Measurements from ENCODE around the gene NNMT. TPM values are rescaled to one million over a fixed set of nuclear protein-coding genes. Genes with fewer than 3 reads are reported as not detected.

Gene NNMT
- polyA plus RNA-seq, 1 donor from 2014 or later, result not detected

- TF ChIP-seq RAD21 (conservative IDR thresholded peaks at IDR 0.05) (no peak), POLR2AphosphoS5 (IDR thresholded peaks at IDR 0.05) (no peak), MXI1 (conservative IDR thresholded peaks at IDR 0.05; ENCODE audit: poor library complexity, severe bottlenecking) (no peak)
Observed at GRCh38 chr11:114279792-114280546, 16.2 kb upstream of the NNMT start (continued).

- Histone ChIP-seq H3K9ac (ENCODE audit: low read length) (no peak overlapping the region), H3K27ac (ENCODE audit: low read length) (no peak overlapping the region), H3F3A (ENCODE audit: insufficient read depth, low read length, poor library complexity, severe bottlenecking) (no peaks in the 10 kb centered on the region), H3K9me3 (ENCODE audit: low read length) (no peaks in the 10 kb centered on the region), H3K9me2 (ENCODE audit: insufficient read depth, low read length) (no peaks in the 10 kb centered on the region), H4K20me1 (ENCODE audit: insufficient read depth) (no peaks in the 10 kb centered on the region), H3K4me3 (ENCODE audit: low read length) (no peak overlapping the region), H3K79me2 (replicated peaks; ENCODE audit: insufficient read depth, low read length) (no peaks in the 10 kb centered on the region), H3K27me3 (ENCODE audit: insufficient read depth, low read depth, low read length) (no peaks in the 10 kb centered on the region), H2AFZ (ENCODE audit: low read depth, low read length) (no peak overlapping the region), H3K36me3 (ENCODE audit: insufficient read depth, low read length) (no peaks in the 10 kb centered on the region), H3K4me2 (ENCODE audit: low read length) (no peak overlapping the region)
- no peak for TF ChIP-seq TAF1 (IDR thresholded peaks at IDR 0.05; ENCODE audit: low read depth)
- TF ChIP-seq, protein P1, sequence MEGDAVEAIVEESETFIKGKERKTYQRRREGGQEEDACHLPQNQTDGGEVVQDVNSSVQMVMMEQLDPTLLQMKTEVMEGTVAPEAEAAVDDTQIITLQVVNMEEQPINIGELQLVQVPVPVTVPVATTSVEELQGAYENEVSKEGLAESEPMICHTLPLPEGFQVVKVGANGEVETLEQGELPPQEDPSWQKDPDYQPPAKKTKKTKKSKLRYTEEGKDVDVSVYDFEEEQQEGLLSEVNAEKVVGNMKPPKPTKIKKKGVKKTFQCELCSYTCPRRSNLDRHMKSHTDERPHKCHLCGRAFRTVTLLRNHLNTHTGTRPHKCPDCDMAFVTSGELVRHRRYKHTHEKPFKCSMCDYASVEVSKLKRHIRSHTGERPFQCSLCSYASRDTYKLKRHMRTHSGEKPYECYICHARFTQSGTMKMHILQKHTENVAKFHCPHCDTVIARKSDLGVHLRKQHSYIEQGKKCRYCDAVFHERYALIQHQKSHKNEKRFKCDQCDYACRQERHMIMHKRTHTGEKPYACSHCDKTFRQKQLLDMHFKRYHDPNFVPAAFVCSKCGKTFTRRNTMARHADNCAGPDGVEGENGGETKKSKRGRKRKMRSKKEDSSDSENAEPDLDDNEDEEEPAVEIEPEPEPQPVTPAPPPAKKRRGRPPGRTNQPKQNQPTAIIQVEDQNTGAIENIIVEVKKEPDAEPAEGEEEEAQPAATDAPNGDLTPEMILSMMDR (IDR thresholded peaks at IDR 0.05; ENCODE audit: poor library complexity, severe bottlenecking), result peak; percentile 86
- no peak for TF ChIP-seq EP300 (conservative IDR thresholded peaks at IDR 0.05; ENCODE audit: poor library complexity, severe bottlenecking)
- TF ChIP-seq SMC3 (conservative IDR thresholded peaks at IDR 0.05; ENCODE audit: poor library complexity), result peak; percentile 83
- TF ChIP-seq, protein P2, sequence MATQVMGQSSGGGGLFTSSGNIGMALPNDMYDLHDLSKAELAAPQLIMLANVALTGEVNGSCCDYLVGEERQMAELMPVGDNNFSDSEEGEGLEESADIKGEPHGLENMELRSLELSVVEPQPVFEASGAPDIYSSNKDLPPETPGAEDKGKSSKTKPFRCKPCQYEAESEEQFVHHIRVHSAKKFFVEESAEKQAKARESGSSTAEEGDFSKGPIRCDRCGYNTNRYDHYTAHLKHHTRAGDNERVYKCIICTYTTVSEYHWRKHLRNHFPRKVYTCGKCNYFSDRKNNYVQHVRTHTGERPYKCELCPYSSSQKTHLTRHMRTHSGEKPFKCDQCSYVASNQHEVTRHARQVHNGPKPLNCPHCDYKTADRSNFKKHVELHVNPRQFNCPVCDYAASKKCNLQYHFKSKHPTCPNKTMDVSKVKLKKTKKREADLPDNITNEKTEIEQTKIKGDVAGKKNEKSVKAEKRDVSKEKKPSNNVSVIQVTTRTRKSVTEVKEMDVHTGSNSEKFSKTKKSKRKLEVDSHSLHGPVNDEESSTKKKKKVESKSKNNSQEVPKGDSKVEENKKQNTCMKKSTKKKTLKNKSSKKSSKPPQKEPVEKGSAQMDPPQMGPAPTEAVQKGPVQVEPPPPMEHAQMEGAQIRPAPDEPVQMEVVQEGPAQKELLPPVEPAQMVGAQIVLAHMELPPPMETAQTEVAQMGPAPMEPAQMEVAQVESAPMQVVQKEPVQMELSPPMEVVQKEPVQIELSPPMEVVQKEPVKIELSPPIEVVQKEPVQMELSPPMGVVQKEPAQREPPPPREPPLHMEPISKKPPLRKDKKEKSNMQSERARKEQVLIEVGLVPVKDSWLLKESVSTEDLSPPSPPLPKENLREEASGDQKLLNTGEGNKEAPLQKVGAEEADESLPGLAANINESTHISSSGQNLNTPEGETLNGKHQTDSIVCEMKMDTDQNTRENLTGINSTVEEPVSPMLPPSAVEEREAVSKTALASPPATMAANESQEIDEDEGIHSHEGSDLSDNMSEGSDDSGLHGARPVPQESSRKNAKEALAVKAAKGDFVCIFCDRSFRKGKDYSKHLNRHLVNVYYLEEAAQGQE (IDR thresholded peaks at IDR 0.05; ENCODE audit: borderline replicate concordance), result no peak
- no peak for TF ChIP-seq EZH2 (IDR thresholded peaks at IDR 0.05; ENCODE audit: borderline replicate concordance, insufficient read depth, low read length, poor library complexity, severe bottlenecking)
- TF ChIP-seq MXI1 (conservative IDR thresholded peaks at IDR 0.05; ENCODE audit: poor library complexity, severe bottlenecking), result no peak
- TF ChIP-seq POLR2AphosphoS5 (IDR thresholded peaks at IDR 0.05), result no peak
- peak; percentile 89 for TF ChIP-seq RAD21 (conservative IDR thresholded peaks at IDR 0.05)
Observed at GRCh38 chr11:114280696-114281095, 15.5 kb upstream of the NNMT start.

GRCh38 chr11:114281388-114281956 is 14.7 kb upstream of the NNMT start:
- Histone ChIP-seq H3K36me3 (ENCODE audit: insufficient read depth, low read length) (no peaks in the 10 kb centered on the region), H3K4me3 (ENCODE audit: low read length) (no peak overlapping the region), H3K9ac (ENCODE audit: low read length) (no peak overlapping the region), H3K79me2 (replicated peaks; ENCODE audit: insufficient read depth, low read length) (no peaks in the 10 kb centered on the region), H3F3A (ENCODE audit: insufficient read depth, low read length, poor library complexity, severe bottlenecking) (no peaks in the 10 kb centered on the region), H3K9me3 (ENCODE audit: low read length) (no peaks in the 10 kb centered on the region), H4K20me1 (ENCODE audit: insufficient read depth) (no peaks in the 10 kb centered on the region), H3K4me2 (ENCODE audit: low read length) (no peak overlapping the region), H3K9me2 (ENCODE audit: insufficient read depth, low read length) (no peaks in the 10 kb centered on the region), H3K27ac (ENCODE audit: low read length) (no peak overlapping the region), H3K27me3 (ENCODE audit: insufficient read depth, low read depth, low read length) (no peaks in the 10 kb centered on the region), H2AFZ (ENCODE audit: low read depth, low read length) (no peak overlapping the region)
- TF ChIP-seq RAD21 (conservative IDR thresholded peaks at IDR 0.05) (no peak), TAF1 (IDR thresholded peaks at IDR 0.05; ENCODE audit: low read depth) (no peak), EZH2 (IDR thresholded peaks at IDR 0.05; ENCODE audit: borderline replicate concordance, insufficient read depth, low read length, poor library complexity, severe bottlenecking) (no peak), MXI1 (conservative IDR thresholded peaks at IDR 0.05; ENCODE audit: poor library complexity, severe bottlenecking) (no peak), SMC3 (conservative IDR thresholded peaks at IDR 0.05; ENCODE audit: poor library complexity) (no peak)
- TF ChIP-seq, protein P2 (IDR thresholded peaks at IDR 0.05; ENCODE audit: borderline replicate concordance), result no peak
- TF ChIP-seq, protein P1 (IDR thresholded peaks at IDR 0.05; ENCODE audit: poor library complexity, severe bottlenecking), result no peak
